Activated naive CD4-positive, alpha-beta T cell treated with anti-CD3 and anti-CD28 coated beads, Interleukin-2, amount 50 U/mL, for 72 hours (primary cell): ENCODE data around the gene HSPBAP1. TPM values are rescaled to one million over a fixed set of nuclear protein-coding genes. Genes with fewer than 3 reads are reported as not detected.

Source experiments
- ATAC-seq, 2 donors: fragments of 150-1000 bp; cut with Tn5 transposase; 2 replicates each; pipeline ENCODE4 v1.10.0; 2021; ENCODE audit warnings: mild to moderate bottlenecking in 2 of 2, moderate library complexity in 2 of 2
- DNase-seq, 2 donors: peaks; one replicate each; pipeline ENCODE4 v3.0.0; 2021 to 2022; ENCODE audit warnings: low spot score in 2 of 2
- H3K27ac Mint-ChIP-seq, 2 donors: one replicate each; pipeline ENCODE4 v1.8.0; 2022; ENCODE audit warnings: mild to moderate bottlenecking in 2 of 2, mixed read lengths in 2 of 2
- H3K36me3 Mint-ChIP-seq, 2 donors: one replicate each; pipeline ENCODE4 v1.8.0; 2022; ENCODE audit warnings: mixed read lengths in 2 of 2
- H3K9me3 Mint-ChIP-seq, 2 donors: one replicate each; pipeline ENCODE4 v1.8.0; 2022; ENCODE audit warnings: mixed read lengths in 2 of 2
- total RNA-seq, 2 donors: library from RNA; stranded (reverse); gene quantifications; one replicate each; pipeline ENCODE4 v1.2.3, GENCODE V29; 2022

HSPBAP1 gene
- total RNA-seq, 2 donors from 2014 or later = 5.3 to 6.6 TPM

DNA sequence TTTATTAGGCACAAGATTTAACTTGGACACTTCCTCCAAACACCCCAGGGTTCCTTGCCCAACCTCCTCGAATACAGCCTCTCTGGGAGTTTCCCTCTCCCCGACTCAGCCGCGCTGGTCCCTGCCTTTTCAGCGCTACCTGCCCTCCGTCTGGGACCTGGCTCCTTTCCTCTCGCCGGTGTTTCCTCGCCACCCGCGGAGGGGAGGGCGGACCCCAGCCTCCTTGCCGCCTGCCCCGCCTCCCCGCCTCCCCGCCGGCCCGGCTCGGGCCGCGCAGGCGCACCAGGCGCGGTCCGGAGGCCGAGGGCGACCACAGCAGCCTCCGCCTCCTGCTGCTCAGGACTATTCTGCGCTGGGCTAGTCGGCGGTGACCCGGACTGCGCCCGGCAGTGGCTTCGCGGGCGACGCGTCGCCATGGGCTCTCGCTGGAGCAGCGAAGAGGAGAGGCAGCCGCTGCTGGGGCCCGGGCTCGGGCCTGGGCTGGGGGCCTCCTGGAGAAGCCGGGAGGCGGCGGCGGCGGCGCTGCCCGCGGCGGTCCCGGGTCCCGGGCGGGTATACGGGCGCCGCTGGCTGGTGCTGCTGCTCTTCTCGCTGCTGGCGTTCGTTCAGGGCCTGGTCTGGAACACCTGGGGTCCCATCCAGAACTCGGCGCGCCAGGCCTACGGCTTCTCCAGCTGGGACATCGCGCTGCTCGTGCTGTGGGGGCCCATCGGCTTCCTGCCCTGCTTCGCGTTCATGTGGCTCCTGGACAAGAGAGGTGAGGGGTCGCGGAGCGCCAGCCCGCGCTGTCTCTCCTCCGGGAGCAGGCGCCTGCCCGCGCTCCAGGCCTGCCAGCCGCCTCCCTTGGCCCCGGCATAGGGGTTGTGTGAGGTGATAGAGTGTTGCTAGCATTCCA is 1.4 kb upstream of the HSPBAP1 start, which contains the start of gene SLC49A4:
TSS of gene SLC49A4 (plus strand) at position 291 of the 895 bp plus-strand sequence. CDS start at position 415, 124 bp downstream.
- H3K9me3 Mint-ChIP-seq = no peaks in the 10 kb centered on the region
- DNase-seq (peak; percentile 73 to 86), ATAC-seq (peak; percentile 73 to 78)

DNA sequence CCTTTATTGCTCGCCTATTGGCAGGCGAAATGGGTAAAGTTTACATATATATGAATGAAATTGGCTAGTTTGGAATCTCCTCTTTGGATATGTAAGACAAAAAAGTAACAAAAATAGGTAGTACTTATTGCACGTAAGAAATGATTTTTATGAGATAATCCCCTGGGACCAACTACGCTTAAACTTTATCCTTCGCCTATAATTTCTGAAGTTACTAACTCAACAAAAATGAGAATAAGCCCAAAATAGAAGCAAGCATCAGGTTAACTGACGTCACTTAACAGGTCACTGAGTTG is 800 bp upstream of the HSPBAP1 start:
- H3K9me3 Mint-ChIP-seq = no peaks in the 10 kb centered on the region
- H3K27ac Mint-ChIP-seq = peak overlapping the region in 1 of 2 donors; percentile 91
- DNase-seq = no peak
- H3K36me3 Mint-ChIP-seq = peaks cover 0 to 7% of the 10 kb centered on the region in 2 donors
- no peak for ATAC-seq

More for the DNA sequence above, 1.4 kb upstream of the HSPBAP1 start, which contains the start of gene SLC49A4:
- H3K27ac Mint-ChIP-seq = peak within 1 kb of the TSS in 1 of 2 donors; percentile 91
- peaks cover 0 to 7% of the 10 kb centered on the region in 2 donors for H3K36me3 Mint-ChIP-seq

DNA sequence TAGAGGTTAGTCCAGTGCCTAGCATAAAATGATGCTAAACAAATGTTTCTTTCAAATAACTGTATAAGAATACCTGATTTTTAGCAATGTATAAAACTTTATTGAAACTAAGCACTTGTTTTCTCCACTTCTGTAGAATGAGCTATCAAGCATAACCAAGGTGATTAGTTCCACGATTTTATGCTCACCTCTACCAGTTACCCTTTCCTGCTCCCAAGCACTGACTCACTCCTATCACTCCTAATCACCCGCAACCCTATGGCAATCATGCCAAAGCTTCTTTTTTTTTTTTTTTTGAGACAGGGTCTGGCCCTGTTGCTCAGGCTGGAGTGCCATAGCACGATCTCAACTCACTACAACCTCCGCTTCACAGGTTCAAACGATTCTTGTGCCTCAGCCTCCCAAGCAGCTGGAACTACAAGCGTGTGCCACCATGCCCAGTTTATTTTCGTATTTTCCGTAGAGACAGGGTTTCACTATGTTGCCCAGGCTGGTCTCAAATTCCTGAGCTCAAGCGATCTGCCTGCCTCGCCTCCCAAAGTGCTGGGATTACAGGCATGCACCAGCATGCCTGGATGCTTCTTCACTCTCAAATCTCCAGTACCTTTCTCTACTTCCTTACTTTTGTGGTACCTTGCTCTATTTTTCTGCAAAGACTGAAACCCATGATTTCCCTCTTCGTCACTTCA is 3.9 kb downstream of the HSPBAP1 start:
- DNase-seq = no peak
- Mint-ChIP-seq H3K9me3 (no peaks in the 10 kb centered on the region), H3K36me3 (peaks cover 0 to 7% of the 10 kb centered on the region in 2 donors), H3K27ac (no peak overlapping the region)
- no peak for ATAC-seq

DNA sequence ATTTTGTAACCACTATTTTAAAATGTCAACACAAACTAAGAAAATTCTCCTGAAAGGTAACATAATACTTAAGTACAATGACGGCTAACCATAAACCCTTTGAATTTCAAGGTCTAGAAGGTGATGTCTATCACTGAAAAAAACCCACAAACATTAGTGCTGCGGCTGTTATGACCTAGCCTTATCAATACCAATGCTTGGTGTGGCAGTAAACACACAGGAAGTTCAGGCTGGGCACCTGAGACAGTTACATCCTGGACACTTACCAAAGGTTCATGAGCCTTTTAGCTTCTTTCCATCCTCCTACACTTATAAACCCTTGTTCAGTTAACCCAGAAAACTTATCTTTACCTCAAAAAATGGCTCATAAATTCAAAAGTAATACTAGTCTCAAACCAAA is 5.8 kb downstream of the HSPBAP1 start:
- Mint-ChIP-seq H3K36me3 (peaks cover 0 to 1% of the 10 kb centered on the region in 2 donors), H3K27ac (no peak overlapping the region), H3K9me3 (no peaks in the 10 kb centered on the region)
- DNase-seq (no peak), ATAC-seq (no peak)

DNA sequence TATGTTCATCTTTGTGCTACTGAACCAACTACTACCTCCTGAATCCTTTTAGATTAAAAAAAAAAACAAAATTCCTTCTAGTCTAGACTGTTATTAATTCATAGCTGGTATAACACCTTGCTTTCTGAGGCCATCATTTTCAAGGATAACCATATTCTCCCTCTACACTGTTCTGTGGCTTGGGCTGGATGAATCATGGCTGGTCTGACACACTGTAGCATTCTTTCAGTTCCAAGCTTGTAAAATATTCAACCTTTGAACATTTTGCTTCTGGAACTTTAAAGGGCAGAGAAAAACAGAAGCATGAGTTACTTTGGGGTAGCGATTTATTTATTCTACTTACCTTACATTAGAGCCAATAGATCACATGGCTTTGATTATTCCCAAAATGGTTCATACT is 7.6 kb downstream of the HSPBAP1 start:
- no peak for DNase-seq
- peak; percentile 83 to 93 for ATAC-seq
- H3K9me3 Mint-ChIP-seq = no peaks in the 10 kb centered on the region
- H3K36me3 Mint-ChIP-seq = peaks cover 0 to 6% of the 10 kb centered on the region in 2 donors
- H3K27ac Mint-ChIP-seq = no peak overlapping the region

DNA sequence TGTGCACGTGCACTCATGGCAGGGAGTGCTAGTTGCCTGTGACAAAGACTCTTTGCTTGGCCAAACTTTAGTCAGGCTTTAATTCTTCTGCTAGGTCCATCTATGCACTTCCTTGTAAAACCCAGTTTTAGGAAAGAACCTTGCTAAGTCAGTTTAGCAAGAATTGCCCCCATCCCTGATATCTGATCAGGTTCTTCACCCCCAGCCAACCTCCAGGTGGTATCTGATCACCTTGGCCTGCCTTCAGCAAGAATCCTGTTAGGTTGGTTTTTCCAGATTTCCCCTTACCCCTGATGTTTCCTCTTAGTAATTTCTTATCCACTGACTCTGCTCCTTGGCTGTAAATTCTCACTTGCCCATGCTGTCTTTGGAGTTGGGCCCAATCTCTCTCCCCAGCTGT is 8.4 kb downstream of the HSPBAP1 start:
- ATAC-seq (no peak), DNase-seq (no peak)
- Mint-ChIP-seq H3K9me3 (no peaks in the 10 kb centered on the region), H3K36me3 (peaks cover 0 to 6% of the 10 kb centered on the region in 2 donors), H3K27ac (no peak overlapping the region)

DNA sequence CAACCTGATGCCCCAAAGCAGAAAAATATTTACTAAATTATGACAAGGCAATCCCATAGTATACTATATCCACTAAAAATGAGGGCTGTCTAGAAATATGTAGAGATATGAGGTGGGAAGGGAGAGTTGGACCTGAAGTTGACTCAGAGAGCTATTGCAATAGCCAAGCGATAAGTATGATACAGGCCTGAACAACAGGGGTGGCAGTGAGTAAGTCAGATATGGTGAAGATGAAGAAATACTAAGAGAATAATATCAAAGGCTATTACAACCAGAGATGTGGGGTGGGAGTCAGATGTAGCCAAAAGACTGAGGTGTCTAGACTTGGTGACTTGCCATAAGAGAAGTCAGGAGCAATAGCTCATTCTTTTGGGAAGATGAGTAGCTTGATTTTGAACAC is 9.2 kb downstream of the HSPBAP1 start:
- H3K36me3 Mint-ChIP-seq = peaks cover 0 to 6% of the 10 kb centered on the region in 2 donors
- no peak overlapping the region for H3K27ac Mint-ChIP-seq
- DNase-seq (no peak), ATAC-seq (no peak)
- no peaks in the 10 kb centered on the region for H3K9me3 Mint-ChIP-seq

DNA sequence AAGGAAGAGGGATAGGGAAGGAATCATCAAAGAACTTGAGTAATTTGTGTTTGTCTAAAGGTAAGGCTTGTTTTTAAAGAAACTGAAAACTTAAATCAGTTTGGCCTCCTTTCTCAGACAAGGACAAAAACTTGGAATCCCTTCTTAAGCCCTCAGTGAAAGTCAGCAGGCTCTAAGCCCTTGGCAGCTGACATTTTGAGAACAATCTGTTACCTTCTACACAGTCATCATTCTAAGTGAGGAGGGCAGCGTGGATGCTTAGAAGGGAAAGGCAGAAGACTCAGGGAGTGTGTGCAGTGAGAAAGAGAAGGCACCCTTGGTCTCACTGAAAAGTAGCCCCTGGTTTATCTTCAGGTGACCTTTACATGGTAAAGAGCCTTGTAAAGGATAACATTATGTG is 10.8 kb downstream of the HSPBAP1 start:
- no peak for DNase-seq
- peaks cover 0 to 6% of the 10 kb centered on the region in 2 donors for H3K36me3 Mint-ChIP-seq
- no peak for ATAC-seq
- H3K9me3 Mint-ChIP-seq = no peaks in the 10 kb centered on the region
- H3K27ac Mint-ChIP-seq = no peak overlapping the region

DNA sequence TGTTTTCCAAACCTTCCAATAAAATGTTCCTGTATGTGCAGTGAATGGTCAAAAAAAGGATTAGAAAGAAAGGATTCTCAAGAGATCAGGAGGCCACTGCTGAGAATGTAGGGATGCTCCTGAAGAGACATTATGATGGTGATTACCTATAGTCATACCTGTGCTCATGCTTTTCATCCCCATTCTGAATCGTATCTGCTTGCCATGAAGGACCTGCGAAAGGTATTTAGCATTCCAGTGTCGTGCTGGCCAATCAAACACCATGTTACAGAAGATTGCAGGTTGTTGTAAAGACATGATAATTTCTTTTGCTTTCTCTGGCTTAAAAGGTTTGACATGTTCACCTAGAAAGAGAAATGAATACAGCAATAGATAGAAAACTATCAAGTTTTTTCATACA is 16.1 kb downstream of the HSPBAP1 start:
- Mint-ChIP-seq H3K36me3 (peaks cover 0 to 6% of the 10 kb centered on the region in 2 donors), H3K27ac (no peak overlapping the region), H3K9me3 (no peaks in the 10 kb centered on the region)
- no peak for ATAC-seq
- DNase-seq = no peak

DNA sequence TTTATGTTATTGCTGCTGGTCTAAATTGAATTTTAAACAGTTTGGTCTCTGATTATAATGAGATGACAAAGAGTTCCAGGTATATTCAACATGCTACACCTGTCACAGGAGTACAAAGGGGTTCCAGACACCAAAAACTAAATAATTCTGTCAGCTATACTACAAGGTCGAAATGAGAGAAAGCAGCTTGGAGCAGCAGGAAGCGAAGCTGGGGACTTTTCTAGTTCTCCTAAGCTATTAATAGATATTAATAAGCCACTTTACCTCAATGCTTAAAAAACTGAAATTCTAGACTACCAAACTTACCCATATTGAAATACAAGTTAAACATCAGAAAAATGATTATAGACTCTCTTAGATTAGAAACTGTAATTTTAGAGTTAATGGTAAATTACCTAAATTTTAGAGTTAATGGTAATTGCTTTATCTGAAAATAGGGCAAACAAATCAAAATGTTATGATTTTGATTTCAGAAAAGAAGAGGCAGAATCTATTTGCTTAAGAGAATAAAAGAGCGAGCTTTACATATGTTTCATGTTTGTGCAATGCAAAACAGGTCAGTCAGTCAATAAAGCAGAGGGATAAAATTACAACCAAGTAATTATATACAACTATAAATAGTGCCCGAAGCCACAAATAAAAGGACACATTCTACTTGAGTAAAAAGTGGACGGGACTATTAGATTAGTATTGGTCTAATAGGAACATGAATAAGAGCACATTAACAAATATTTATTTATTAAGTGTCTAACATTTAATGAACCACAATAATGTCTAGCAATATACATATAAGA is 16.8 kb downstream of the HSPBAP1 start:
- H3K27ac Mint-ChIP-seq = no peak overlapping the region
- ATAC-seq = no peak
- H3K36me3 Mint-ChIP-seq = peaks cover 0 to 6% of the 10 kb centered on the region in 2 donors
- no peaks in the 10 kb centered on the region for H3K9me3 Mint-ChIP-seq
- DNase-seq = no peak

DNA sequence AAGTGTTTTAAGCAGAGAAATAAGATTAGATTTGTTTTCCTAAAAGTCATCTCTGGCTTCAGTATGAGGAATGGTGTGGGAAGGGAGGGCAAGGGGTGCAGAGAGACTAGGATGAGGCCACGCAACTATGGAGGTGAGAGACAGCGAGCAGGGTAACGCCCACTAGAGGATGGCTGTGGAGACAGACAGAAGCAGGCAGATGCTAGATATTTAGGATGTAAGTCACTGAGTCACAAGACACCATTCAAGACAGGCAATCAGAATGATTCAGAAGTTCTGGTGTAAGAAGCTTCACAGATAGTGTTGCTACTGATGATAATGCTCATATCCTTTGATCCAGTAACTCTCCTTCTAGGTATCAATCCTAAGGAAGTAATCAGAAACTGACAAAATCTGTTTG is 19.1 kb downstream of the HSPBAP1 start:
- DNase-seq (no peak), ATAC-seq (peak; percentile 37 to 80)
- no peaks in the 10 kb centered on the region for H3K36me3 Mint-ChIP-seq
- no peak overlapping the region for H3K27ac Mint-ChIP-seq
- H3K9me3 Mint-ChIP-seq = no peaks in the 10 kb centered on the region

DNA sequence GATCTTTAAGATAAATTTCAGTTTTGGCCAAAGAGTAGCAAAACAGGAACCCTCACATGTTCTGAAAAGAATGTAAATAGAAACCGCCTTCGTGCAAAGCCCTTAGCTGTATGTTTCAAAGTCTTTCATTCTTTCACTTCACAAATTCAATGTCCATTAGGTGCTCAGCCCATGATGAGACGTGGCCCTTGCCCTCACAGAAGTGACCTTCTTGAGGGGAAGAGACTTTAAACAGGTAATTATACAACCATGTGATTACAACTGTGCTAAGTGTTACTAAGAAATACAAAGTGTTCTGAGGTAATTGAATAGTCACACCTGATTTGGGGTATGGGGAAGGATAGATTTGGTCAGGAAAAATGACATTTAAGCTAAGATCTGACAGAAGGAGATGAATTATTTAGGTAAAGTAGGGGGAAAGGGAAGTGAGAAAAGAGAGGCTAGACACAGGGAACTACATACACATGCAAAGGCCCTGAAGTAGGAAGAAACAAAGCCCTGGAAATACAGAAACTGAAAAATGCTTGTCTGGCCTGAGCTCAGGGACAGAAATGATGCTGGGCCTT is 19.6 kb downstream of the HSPBAP1 start:
- Mint-ChIP-seq H3K27ac (no peak overlapping the region), H3K36me3 (no peaks in the 10 kb centered on the region), H3K9me3 (no peaks in the 10 kb centered on the region)
- no peak for DNase-seq
- no peak for ATAC-seq

DNA sequence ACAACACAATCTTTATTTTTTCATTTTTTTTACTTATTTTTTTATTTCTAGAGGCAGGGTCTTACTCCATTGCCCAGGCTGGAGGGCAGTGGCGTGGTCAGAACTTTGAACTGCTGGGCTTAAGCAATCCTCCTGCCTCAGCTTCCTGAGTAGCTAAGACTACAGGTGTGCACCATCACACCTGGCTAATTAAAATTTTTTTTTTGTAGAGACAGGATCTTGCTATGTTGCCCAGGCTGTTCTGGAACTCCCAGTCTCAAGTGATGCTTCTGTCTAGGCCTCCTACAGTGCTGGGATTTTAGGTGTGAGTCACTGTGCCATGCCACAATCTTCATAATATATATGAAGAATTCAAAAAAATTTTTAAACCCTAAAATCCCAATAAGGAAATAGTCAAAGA is 20.8 kb downstream of the HSPBAP1 start:
- Mint-ChIP-seq H3K27ac (no peak overlapping the region), H3K9me3 (no peaks in the 10 kb centered on the region), H3K36me3 (no peaks in the 10 kb centered on the region)
- DNase-seq (no peak), ATAC-seq (no peak)

DNA sequence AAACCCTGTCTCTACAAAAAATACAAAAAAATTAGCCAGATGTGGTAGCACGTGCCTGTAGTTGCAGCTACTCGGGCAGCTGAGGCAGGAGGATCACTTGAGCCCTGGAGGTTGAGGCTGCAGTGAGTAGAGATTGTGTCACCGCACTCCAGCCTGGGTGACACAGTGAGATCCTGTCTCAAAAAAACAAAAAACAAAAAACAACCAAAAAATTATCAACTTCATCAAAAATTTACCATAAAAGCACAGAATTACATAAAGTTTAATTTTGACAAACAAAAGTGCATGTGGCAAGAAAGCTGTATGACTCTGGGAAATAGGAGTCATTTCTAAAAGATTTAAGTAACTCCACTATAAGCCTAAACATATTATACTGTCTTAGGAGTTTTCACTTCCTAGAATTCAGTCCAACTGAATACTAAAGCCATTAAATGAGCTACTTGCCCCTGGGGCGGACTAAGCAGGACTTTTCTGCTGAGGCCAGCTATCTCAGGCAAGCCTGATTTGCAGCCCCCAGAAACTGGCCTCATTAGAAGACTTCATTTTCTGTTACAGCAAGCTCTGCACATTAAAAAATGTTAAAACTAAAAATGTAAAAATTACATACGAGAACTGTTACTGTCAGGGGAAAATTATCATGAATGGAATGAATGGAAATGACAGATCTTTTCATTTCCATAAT is 23.0 kb downstream of the HSPBAP1 start:
- no peaks in the 10 kb centered on the region for H3K9me3 Mint-ChIP-seq
- H3K36me3 Mint-ChIP-seq = no peaks in the 10 kb centered on the region
- H3K27ac Mint-ChIP-seq = no peak overlapping the region
- ATAC-seq = no peak
- no peak for DNase-seq

DNA sequence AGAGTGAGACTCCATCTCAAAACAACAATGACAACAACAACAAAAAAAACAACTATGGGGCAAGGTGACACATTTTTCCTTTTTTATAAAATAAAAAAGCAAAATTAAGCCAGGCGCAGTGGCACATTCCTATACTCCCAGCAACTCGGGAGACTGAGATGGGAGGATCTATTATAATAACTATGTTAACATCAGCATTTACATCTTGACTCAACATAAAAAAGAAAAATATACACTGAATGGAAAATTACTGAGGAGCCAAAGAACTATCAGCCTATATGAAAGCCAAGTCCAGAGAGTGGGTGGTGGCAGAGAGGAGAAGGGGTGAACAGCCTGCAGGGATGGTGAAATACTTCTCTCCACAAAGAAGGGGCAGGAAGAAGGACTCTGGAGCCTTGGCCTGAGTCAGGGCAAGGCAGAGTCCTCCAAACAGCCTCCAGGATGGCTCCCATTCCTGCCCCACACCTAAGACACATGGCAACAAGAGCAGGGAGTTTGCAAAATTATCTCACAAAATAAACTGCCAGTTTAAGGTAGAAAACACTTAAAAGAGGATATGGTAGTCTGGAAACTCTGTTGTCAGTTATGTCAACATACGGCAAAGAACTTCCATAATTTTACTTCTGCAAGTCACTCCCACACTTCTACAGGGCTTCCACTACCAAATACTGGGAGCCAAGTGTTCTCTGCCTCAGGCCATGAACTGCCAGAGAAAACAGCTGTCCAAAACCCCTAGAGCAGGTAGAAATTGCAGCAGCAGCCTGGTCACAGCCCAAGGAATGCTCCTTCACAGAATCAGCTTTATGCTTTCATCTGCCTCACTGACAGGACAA is 25.9 kb downstream of the HSPBAP1 start:
- DNase-seq (no peak), ATAC-seq (no peak)
- Mint-ChIP-seq H3K36me3 (no peaks in the 10 kb centered on the region), H3K9me3 (no peaks in the 10 kb centered on the region), H3K27ac (no peak overlapping the region)
